Lower leg skin (tissue), 4 donors: ENCODE data around the gene HK2. TPM values are rescaled to one million over a fixed set of nuclear protein-coding genes. Genes with fewer than 3 reads are reported as not detected.

Source experiments
- DNase-seq, 2 donors: peaks; one replicate each; pipeline ENCODE4 v3.0.0-alpha.2; 2019; ENCODE audit warnings: low spot score in 2 of 2
- H3K4me3 ChIP-seq: fragments of 200-600 bp; sonication (generic); 2 replicates; pipeline ENCODE4 v1.5.1; 2017; ENCODE audit warnings: mild to moderate bottlenecking, low read depth; ENCODE audit not compliant: poor library complexity, severe bottlenecking
- CTCF ChIP-seq, 3 donors: fragments of 450-650 bp; IDR thresholded peaks; one replicate each; pipeline ENCODE4 v1.5.1; 2016; ENCODE audit warnings: antibody characterized with exemption in 3 of 3, mild to moderate bottlenecking in 3 of 3, moderate library complexity in 2 of 3
- POLR2A ChIP-seq, 2 donors: fragments of 450-650 bp; IDR thresholded peaks; one replicate each; pipeline ENCODE4 v1.6.1; 2016 to 2017; ENCODE audit warnings: antibody characterized with exemption in 2 of 2, mild to moderate bottlenecking in 1 of 2, moderate library complexity in 1 of 2
- WGBS, 2 donors: methylation state at CpG; one replicate each; pipeline ENCODE4 v1.1.5; 2018; 5-methylcytosine and 5-hydroxymethylcytosine counted together
- intact Hi-C: fragments of 100-400 bp; cut with DNase I; formaldehyde crosslinking; loops from one replicate; pipeline ENCODE4 v1.15.0; 2023; ENCODE audit warnings: low total_unique reads
- total RNA-seq, 4 donors: library from RNA; depleted of rRNA; stranded (reverse); fragments of >200 nt; gene quantifications; one replicate each; pipeline ENCODE4 v1.1.0, GENCODE V29; 2016

HK2 gene
- total RNA-seq, 4 donors from 2014 or later: 22.4 to 27.3 (median 25.8) TPM

GRCh38 chr2:74908748-74909444 is 75.0 kb downstream of the HK2 start:
- no peak for DNase-seq
- WGBS, 2 donors: 31 to 37% methylated on average over 31 of the region's 31 CpGs
- TF ChIP-seq POLR2A (IDR thresholded peaks at IDR 0.05) (no peak), CTCF (IDR thresholded peaks at IDR 0.05) (no peak)
- no peak overlapping the region for H3K4me3 ChIP-seq
- intact Hi-C loops: no loop called here

DNA sequence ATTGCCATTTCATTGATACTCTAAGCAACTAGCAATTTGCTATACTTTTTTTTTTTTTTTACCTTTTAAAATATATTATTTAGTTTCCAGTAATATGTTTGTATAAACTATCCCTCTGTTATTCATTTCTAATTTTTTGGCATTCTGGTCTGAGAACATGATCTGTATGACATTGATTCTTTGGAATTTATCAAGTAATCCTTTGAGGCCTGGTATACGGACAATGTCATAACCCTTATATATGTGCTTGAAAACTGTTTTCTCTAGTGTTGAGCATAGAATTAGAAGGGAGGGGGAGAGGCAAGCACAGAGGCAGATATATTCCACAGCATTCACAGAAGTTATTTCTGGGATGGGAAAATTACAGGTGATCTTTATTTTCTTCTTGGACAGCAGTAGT is 76.3 kb downstream of the HK2 start:
- TF ChIP-seq POLR2A (IDR thresholded peaks at IDR 0.05) (no peak), CTCF (IDR thresholded peaks at IDR 0.05) (no peak)
- 74 to 79% methylated on average over 1 of the region's 1 CpG for WGBS, 2 donors
- no peak overlapping the region for H3K4me3 ChIP-seq
- intact Hi-C loops: no loop called here
- DNase-seq: no peak

- TF ChIP-seq POLR2A (IDR thresholded peaks at IDR 0.05) (no peak), CTCF (IDR thresholded peaks at IDR 0.05) (no peak)
- WGBS, 2 donors: 58 to 63% methylated on average over 4 of the region's 4 CpGs
- H3K4me3 ChIP-seq: no peak overlapping the region
- DNase-seq: no peak
- intact Hi-C loops: no loop called here
Observed at GRCh38 chr2:74911061-74911460, 77.1 kb downstream of the HK2 start.

- WGBS, 2 donors: 65 to 73% methylated on average over 4 of the region's 4 CpGs
- no peak for DNase-seq
- no peak overlapping the region for H3K4me3 ChIP-seq
- intact Hi-C loops: no loop called here
- no peak for TF ChIP-seq POLR2A (IDR thresholded peaks at IDR 0.05)
Observed at GRCh38 chr2:74915743-74916142, 81.8 kb downstream of the HK2 start.

DNA sequence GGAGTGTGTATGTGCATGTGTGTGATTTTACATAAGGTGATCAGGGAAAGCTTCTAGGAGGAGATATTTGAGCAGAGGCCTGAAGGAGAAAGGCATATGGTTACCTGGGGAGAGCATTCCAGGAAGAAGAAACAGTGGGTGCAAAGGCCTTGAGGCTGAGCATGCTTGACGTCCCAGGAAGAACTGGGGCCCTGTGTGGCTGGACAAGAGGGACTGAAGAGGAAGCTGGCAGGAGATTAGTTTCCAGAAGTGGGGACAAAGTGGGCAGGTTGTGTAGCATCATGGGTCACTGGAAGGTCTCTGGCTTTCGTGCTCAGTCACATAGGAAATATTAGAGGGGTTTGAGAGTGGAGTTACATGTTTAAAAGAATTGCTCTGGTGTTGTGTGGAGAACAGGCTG is 82.5 kb downstream of the HK2 start:
- DNase-seq: no peak
- intact Hi-C loops: no loop called here
- 75 to 81% methylated on average over 2 of the region's 2 CpGs for WGBS, 2 donors
- H3K4me3 ChIP-seq: no peak overlapping the region
- TF ChIP-seq CTCF (IDR thresholded peaks at IDR 0.05) (no peak), POLR2A (IDR thresholded peaks at IDR 0.05) (no peak)

DNA sequence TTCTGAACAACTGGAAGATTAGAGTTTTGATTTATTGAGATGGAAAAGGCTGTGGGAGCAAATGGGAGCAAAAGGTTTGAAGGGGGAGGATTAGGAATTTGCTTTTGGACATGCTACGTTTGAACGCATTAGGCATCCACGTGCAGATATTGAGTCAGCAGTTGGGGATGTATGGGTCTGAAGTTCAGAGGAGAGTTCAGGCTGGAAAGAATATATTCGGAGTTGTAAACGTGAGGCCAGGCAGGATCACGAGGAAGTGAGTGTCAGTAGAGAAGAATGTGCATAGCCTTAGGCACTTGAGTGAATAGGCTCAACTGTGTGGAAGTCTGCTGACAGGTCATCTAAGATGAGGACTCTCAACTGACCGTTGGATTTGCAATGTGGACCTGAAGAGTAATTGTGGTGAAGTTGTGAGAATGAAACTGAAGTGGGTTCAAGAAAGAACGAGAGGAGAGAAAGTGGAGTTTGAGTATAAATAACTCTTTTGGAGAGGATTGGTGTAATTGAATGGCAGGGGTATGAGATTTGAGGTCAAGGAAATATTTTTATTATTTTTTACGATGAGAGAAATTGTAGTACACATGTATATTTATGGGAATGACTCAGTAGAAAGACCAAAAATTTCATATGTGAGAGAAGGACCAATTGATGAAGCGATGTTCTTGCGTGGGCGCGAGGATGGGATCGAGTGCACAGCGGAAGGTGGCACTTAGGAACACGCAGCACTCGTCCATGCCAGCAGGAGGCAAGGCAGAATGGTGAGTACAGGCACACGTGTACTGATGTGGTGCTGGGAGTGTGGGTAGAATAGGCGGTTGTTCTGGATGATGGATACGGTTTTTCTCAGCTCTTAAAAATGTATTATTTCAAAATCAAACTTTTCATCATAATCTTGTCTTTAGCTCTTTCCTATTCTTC is 84.0 kb downstream of the HK2 start:
- no peak for DNase-seq
- H3K4me3 ChIP-seq: no peak overlapping the region
- WGBS, 2 donors: 71 to 73% methylated on average over 20 of the region's 20 CpGs
- intact Hi-C loops: no loop called here
- no peak for TF ChIP-seq POLR2A (IDR thresholded peaks at IDR 0.05)
- no peak for TF ChIP-seq CTCF (IDR thresholded peaks at IDR 0.05)
